GM21717 (cell line): Measurements from ENCODE around the gene EDEM3.

Source experiments
- ATAC-seq: cut with Tn5 transposase; IDR thresholded peaks from one replicate; pipeline ENCODE4 v1.9.1; 2021; ENCODE audit warnings: mild to moderate bottlenecking, moderate library complexity; ENCODE audit not compliant: unreplicated experiment

EDEM3 gene

DNA sequence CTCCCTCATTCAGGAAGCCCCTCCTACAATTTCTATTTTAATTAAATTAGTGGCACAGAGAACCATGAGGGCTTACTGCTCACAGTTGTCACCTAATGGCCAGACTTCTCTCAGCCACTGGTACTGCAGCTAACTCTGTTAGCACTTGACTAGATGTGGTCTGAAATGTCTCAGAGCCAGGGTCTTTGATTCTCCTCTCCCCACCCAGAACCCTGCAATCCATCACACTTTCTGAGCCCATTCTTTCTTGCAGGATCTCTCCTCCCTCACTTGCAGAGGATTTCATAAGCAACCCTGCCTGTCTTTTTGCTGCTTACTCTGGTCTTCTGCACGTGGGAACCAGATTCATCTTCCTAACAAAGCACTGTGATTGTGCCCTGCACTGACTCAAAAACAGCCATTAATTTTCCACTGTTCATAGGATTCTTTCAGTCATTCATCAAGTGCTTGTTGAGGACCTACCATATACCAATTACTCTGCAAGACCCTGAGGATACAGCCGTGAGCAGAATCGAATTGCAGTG lies 108.4 kb downstream of the EDEM3 start:
- no peak for ATAC-seq

GRCh38 chr1:184644771-184645170 lies 109.9 kb downstream of the EDEM3 start:
- ATAC-seq, result no peak

GRCh38 chr1:184643661-184644060 lies 111.0 kb downstream of the EDEM3 start:
- ATAC-seq, result no peak

GRCh38 chr1:184641894-184642293 lies 112.8 kb downstream of the EDEM3 start:
- ATAC-seq, result no peak

GRCh38 chr1:184640505-184640904 lies 114.2 kb downstream of the EDEM3 start:
- ATAC-seq, result no peak
